D341Med (cell line): ENCODE measurements around the gene EYS.
"Not testable (repeated sequence)": the region's sequence is repeated elsewhere in the genome, so short reads cannot be mapped to it uniquely, and the experiment has no call there.

Experiments used
- DNase-seq: peaks from one replicate; pipeline ENCODE4 v3.0.0; 2012; ENCODE audit warnings: low spot score

Gene EYS

GRCh38 chr6:63888416-63888815 is 1818.6 kb downstream of the EYS start:
- no peak for DNase-seq

- not testable (repeated sequence) for DNase-seq
These were observed 1819.2 kb downstream of the EYS start for GRCh38 chr6:63887804-63888203.

GRCh38 chr6:63887002-63887751 is 1819.8 kb downstream of the EYS start:
- DNase-seq, result no peak

GRCh38 chr6:63886341-63886740 is 1820.7 kb downstream of the EYS start:
- DNase-seq, result no peak

- DNase-seq, result no peak
These were observed 1823.4 kb downstream of the EYS start for GRCh38 chr6:63883597-63883996.

- DNase-seq, result peak; percentile 38
These were observed 1824.8 kb downstream of the EYS start for GRCh38 chr6:63882208-63882607.

- DNase-seq, result no peak
These were observed 1825.2 kb downstream of the EYS start for GRCh38 chr6:63881791-63882190.

GRCh38 chr6:63872233-63872632 is 1834.8 kb downstream of the EYS start:
- no peak for DNase-seq

- DNase-seq, result no peak
These were observed 1838.7 kb downstream of the EYS start for GRCh38 chr6:63868351-63868750.

GRCh38 chr6:63864671-63865318 is 1842.2 kb downstream of the EYS start:
- DNase-seq, result no peak

- no peak for DNase-seq
These were observed 1843.0 kb downstream of the EYS start for GRCh38 chr6:63864061-63864460.

- no peak for DNase-seq
These were observed 1844.4 kb downstream of the EYS start for GRCh38 chr6:63862486-63863198.

- no peak for DNase-seq
These were observed 1847.5 kb downstream of the EYS start for GRCh38 chr6:63859528-63859927.

- no peak for DNase-seq
These were observed 1848.3 kb downstream of the EYS start for GRCh38 chr6:63858691-63859090.

- no peak for DNase-seq
These were observed 1850.8 kb downstream of the EYS start for GRCh38 chr6:63856271-63856670.

- DNase-seq, result no peak
These were observed 1862.7 kb downstream of the EYS start for GRCh38 chr6:63844287-63844686.

- no peak for DNase-seq
These were observed 1867.5 kb downstream of the EYS start for GRCh38 chr6:63839485-63839884.

GRCh38 chr6:63828678-63829077 is 1878.3 kb downstream of the EYS start:
- not testable (repeated sequence) for DNase-seq

GRCh38 chr6:63824722-63825121 is 1882.3 kb downstream of the EYS start:
- no peak for DNase-seq

GRCh38 chr6:63821442-63821841 is 1885.6 kb downstream of the EYS start:
- no peak for DNase-seq

GRCh38 chr6:63819831-63820230 is 1887.2 kb downstream of the EYS start:
- DNase-seq, result no peak

- no peak for DNase-seq
These were observed 1889.5 kb downstream of the EYS start for GRCh38 chr6:63817492-63818050.

GRCh38 chr6:63816982-63817436 is 1890.0 kb downstream of the EYS start:
- DNase-seq, result peak; percentile 30
